ENCODE data around the gene F5.

- TF ChIP-seq EZH2 (IDR thresholded peaks at IDR 0.05) (no peak), POLR2AphosphoS5 (IDR thresholded peaks at IDR 0.05; ENCODE audit: borderline replicate concordance, low read depth, low read length) (no peak)
Measured at GRCh38 chr1:169572187-169572586, 14.1 kb downstream of the F5 start.
